GM18909 (cell line): ENCODE data around the gene GPALPP1.
"Not testable (repeated sequence)": the region's sequence is repeated elsewhere in the genome, so short reads cannot be mapped to it uniquely, and the experiment has no call there.

ENCODE experiments used
- ATAC-seq: cut with Tn5 transposase; IDR thresholded peaks from one replicate; pipeline ENCODE4 v1.9.1; 2021; ENCODE audit warnings: mild to moderate bottlenecking; ENCODE audit not compliant: unreplicated experiment, poor library complexity

GPALPP1 gene

GRCh38 chr13:45004096-45004495 is 14.8 kb downstream of the GPALPP1 start:
- ATAC-seq, result no peak

- ATAC-seq, result no peak
These were observed 17.9 kb downstream of the GPALPP1 start for GRCh38 chr13:45007225-45007624.

GRCh38 chr13:45007823-45008222 is 18.5 kb downstream of the GPALPP1 start:
- no peak for ATAC-seq

- ATAC-seq, result no peak
These were observed 21.9 kb downstream of the GPALPP1 start for GRCh38 chr13:45011198-45011597.

GRCh38 chr13:45015300-45015699 is 26.0 kb downstream of the GPALPP1 start:
- no peak for ATAC-seq

GRCh38 chr13:45016792-45017425 is 27.6 kb downstream of the GPALPP1 start:
- ATAC-seq, result no peak

- ATAC-seq, result not testable (repeated sequence)
These were observed 30.6 kb downstream of the GPALPP1 start for GRCh38 chr13:45019981-45020380.

- no peak for ATAC-seq
These were observed 31.9 kb downstream of the GPALPP1 start for GRCh38 chr13:45021250-45021649.

- no peak for ATAC-seq
These were observed 35.5 kb downstream of the GPALPP1 start for GRCh38 chr13:45024847-45025246.

- ATAC-seq, result no peak
These were observed 45.0 kb downstream of the GPALPP1 start for GRCh38 chr13:45034342-45034741.

- no peak for ATAC-seq
These were observed 46.9 kb downstream of the GPALPP1 start for GRCh38 chr13:45036206-45036605.

- ATAC-seq, result no peak
These were observed 50.8 kb downstream of the GPALPP1 start for GRCh38 chr13:45040173-45040572.

- ATAC-seq, result no peak
These were observed 51.3 kb downstream of the GPALPP1 start for GRCh38 chr13:45040622-45041021.

GRCh38 chr13:45042539-45042938 is 53.2 kb downstream of the GPALPP1 start:
- ATAC-seq, result no peak

- ATAC-seq, result no peak
These were observed 57.1 kb downstream of the GPALPP1 start for GRCh38 chr13:45046445-45046844.

GRCh38 chr13:45047394-45048310 is 58.3 kb downstream of the GPALPP1 start:
- ATAC-seq, result peak; percentile 68

GRCh38 chr13:45048890-45049407 is 59.6 kb downstream of the GPALPP1 start:
- ATAC-seq, result no peak

- ATAC-seq, result no peak
These were observed 60.1 kb downstream of the GPALPP1 start for GRCh38 chr13:45049478-45049877.

- ATAC-seq, result no peak
These were observed 62.0 kb downstream of the GPALPP1 start for GRCh38 chr13:45051315-45051714.

GRCh38 chr13:45055198-45055901 is 66.0 kb downstream of the GPALPP1 start:
- ATAC-seq, result peak; percentile 71
